HCT116 (cell line): Measurements from ENCODE around the gene SCYGR4. TPM values are rescaled to one million over a fixed set of nuclear protein-coding genes. Genes with fewer than 3 reads are reported as not detected.

Experiments
- ATAC-seq: fragments of 200-7000 bp; cut with Tn5 transposase; 2 replicates; pipeline ENCODE4 v1.9.1; 2020; ENCODE audit warnings: mild to moderate bottlenecking, moderate library complexity
- BruUV-seq: library from RNA; stranded (reverse); fragments of 400-500 nt; replicated peaks from 2 replicates; lab custom pipeline; 2021; lab: Mats Ljungman, UMichigan
- CTCF ChIA-PET: fragments of 300-600 bp; sonication (Branson Sonifier 250); formaldehyde crosslinking; loops from one replicate; lab custom pipeline; 2021; ENCODE audit warnings: antibody characterized with exemption; lab: Charles Lee
- POLR2A ChIA-PET: fragments of 300-600, 350-600 bp; sonication (Branson Sonifier 250); formaldehyde crosslinking; loops from one replicate; lab custom pipeline; 2021; ENCODE audit warnings: antibody characterized with exemption; lab: Charles Lee
- RAD21 ChIA-PET, 2 experiments: fragments of 300-600 bp; sonication (Branson Sonifier 250); formaldehyde crosslinking; loops; one replicate each; lab custom pipeline; 2023; ENCODE audit warnings: low total read pairs in 2 of 2; ENCODE audit not compliant: uncharacterized antibody in 2 of 2, unreplicated experiment in 2 of 2, low non-redundant PET in 1 of 2; lab: Charles Lee
- DNase-seq: peaks from one replicate; pipeline ENCODE4 v3.0.0-alpha.2; 2010; ENCODE audit warnings: low read depth, low spot score
- H2AFZ ChIP-seq: fragments of 200-600 bp; shearing (Covaris generic), sonication (generic); 2 replicates; pipeline ENCODE4 v1.6.1; 2017; ENCODE audit warnings: low read depth, mixed run types, mixed read lengths, antibody characterized with exemption, low read length; ENCODE audit not compliant: poor library complexity, severe bottlenecking
- H3K27ac ChIP-seq: 2 replicates; pipeline ENCODE4 v1.5.1; 2012; ENCODE audit warnings: low read depth, low read length
- H3K27me3 ChIP-seq: fragments of 200-600 bp; sonication (generic); 2 replicates; pipeline ENCODE4 v1.6.1; 2016; ENCODE audit warnings: mixed run types, low read length, mixed read lengths; ENCODE audit not compliant: insufficient read depth
- H3K36me3 ChIP-seq, 2 experiments: fragments of 200-500 bp in 1 of 2; fragments of 200-600 bp in 1 of 2; sonication (Bioruptor generic) in 1 of 2; sonication (generic) in 1 of 2; 2 replicates each; pipeline versions ENCODE4 v1.5.1 to v1.6.1; 2014 to 2016; ENCODE audit warnings: low read length in 2 of 2, inconsistent platforms in 1 of 2, mixed read lengths in 1 of 2, mixed run types in 1 of 2; ENCODE audit not compliant: insufficient read depth in 2 of 2, control insufficient read depth in 1 of 2
- H3K4me1 ChIP-seq, 2 experiments: fragments of 200-600 bp in 1 of 2; sonication (generic) in 1 of 2; 2 replicates each; pipeline versions ENCODE4 v1.5.1 to v1.6.1; 2012 to 2017; ENCODE audit warnings: low read length in 2 of 2, inconsistent platforms in 1 of 2, mild to moderate bottlenecking in 1 of 2, mixed read lengths in 1 of 2, mixed run types in 1 of 2, moderate library complexity in 1 of 2; ENCODE audit not compliant: insufficient read depth in 2 of 2, control insufficient read depth in 1 of 2
- H3K4me2 ChIP-seq: fragments of 200-600 bp; sonication (generic); 2 replicates; pipeline ENCODE4 v1.6.1; 2017; ENCODE audit warnings: mixed run types, low read length, mixed read lengths
- H3K4me3 ChIP-seq, 2 experiments: fragments of 200-600 bp in 1 of 2; sonication (generic) in 1 of 2; replicated peaks in 1 of 2; 2 replicates each; pipeline ENCODE4 v1.5.1; 2011 to 2016; ENCODE audit warnings: low read length in 2 of 2, control low read depth in 1 of 2, low read depth in 1 of 2, mild to moderate bottlenecking in 1 of 2, mixed read lengths in 1 of 2, mixed run types in 1 of 2
- H3K79me2 ChIP-seq: fragments of 200-600 bp; sonication (generic); 2 replicates; pipeline ENCODE4 v1.6.1; 2017; ENCODE audit warnings: mild to moderate bottlenecking, mixed run types, low read length, moderate library complexity, mixed read lengths; ENCODE audit not compliant: insufficient read depth
- H3K9ac ChIP-seq: fragments of 200-600 bp; sonication (generic); 2 replicates; pipeline ENCODE4 v1.6.1; 2016; ENCODE audit warnings: low read length, mixed read lengths
- H3K9me2 ChIP-seq: fragments of 200-600 bp; sonication (generic), shearing (Covaris generic); 2 replicates; pipeline ENCODE4 v1.6.1; 2017; ENCODE audit warnings: mixed run types, mild to moderate bottlenecking, moderate library complexity; ENCODE audit not compliant: insufficient read depth
- H3K9me3 ChIP-seq, 2 experiments: fragments of 200-500 bp in 1 of 2; fragments of 200-600 bp in 1 of 2; sonication (Bioruptor generic) in 1 of 2; sonication (generic) in 1 of 2; 2 replicates each; pipeline ENCODE4 v1.6.1; 2014 to 2017; ENCODE audit warnings: low read length in 2 of 2, mixed read lengths in 2 of 2, inconsistent platforms in 1 of 2, low read depth in 1 of 2, mild to moderate bottlenecking in 1 of 2, mixed run types in 1 of 2, moderate library complexity in 1 of 2; ENCODE audit not compliant: control insufficient read depth in 1 of 2, insufficient read depth in 1 of 2
- H4K20me1 ChIP-seq: fragments of 200-600 bp; sonication (generic), shearing (Covaris generic); 2 replicates; pipeline ENCODE4 v1.6.1; 2017; ENCODE audit warnings: mixed run types, mild to moderate bottlenecking, moderate library complexity; ENCODE audit not compliant: insufficient read depth
- ELF1 ChIP-seq: IDR thresholded peaks from 2 replicates; pipeline ENCODE4 v1.6.1; 2012; ENCODE audit warnings: low read depth, borderline replicate concordance
- EZH2 ChIP-seq: fragments of 200-600 bp; sonication (generic); IDR thresholded peaks from 2 replicates; pipeline ENCODE4 v1.6.1; 2017; ENCODE audit warnings: antibody characterized with exemption, mixed run types
- JUND ChIP-seq: IDR thresholded peaks from 2 replicates; pipeline ENCODE4 v1.6.1; 2012
- POLR2A ChIP-seq: IDR thresholded peaks from 2 replicates; pipeline ENCODE4 v1.7.0; 2011; ENCODE audit warnings: borderline replicate concordance; ENCODE audit not compliant: insufficient read depth, insufficient read length; ENCODE audit errors: extremely low read depth
- POLR2AphosphoS5 ChIP-seq: IDR thresholded peaks from 2 replicates; pipeline ENCODE4 v1.6.1; 2011; ENCODE audit warnings: mild to moderate bottlenecking, low read depth, low read length, moderate library complexity
- RAD21 ChIP-seq: IDR thresholded peaks from 2 replicates; pipeline ENCODE4 v1.6.1; 2012; ENCODE audit warnings: low read depth, mild to moderate bottlenecking
- SIN3A ChIP-seq: IDR thresholded peaks from 2 replicates; pipeline ENCODE4 v1.6.1; 2012; ENCODE audit warnings: low read depth
- SP1 ChIP-seq: IDR thresholded peaks from 2 replicates; pipeline ENCODE4 v1.6.1; 2012; ENCODE audit warnings: low read depth
- SRF ChIP-seq: IDR thresholded peaks from 2 replicates; pipeline ENCODE4 v1.6.1; 2012; ENCODE audit warnings: low read depth
- YY1 ChIP-seq: IDR thresholded peaks from 2 replicates; pipeline ENCODE4 v1.6.1; 2011; ENCODE audit warnings: low read length, low read depth, moderate library complexity, mild to moderate bottlenecking; ENCODE audit not compliant: insufficient replicate concordance; ENCODE audit errors: extremely low read depth
- ZFX ChIP-seq: fragments of 450-650 bp; IDR thresholded peaks from 2 replicates; pipeline ENCODE4 v1.6.1; 2017
- ZNF274 ChIP-seq: fragments of 200-500 bp; sonication (Bioruptor generic); IDR thresholded peaks from 2 replicates; pipeline ENCODE4 v1.6.1; 2014; ENCODE audit warnings: mild to moderate bottlenecking, low read depth, low read length, inconsistent platforms
- intact Hi-C: fragments of 100-400 bp; cut with micrococcal nuclease; formaldehyde crosslinking; loops from 2 replicates; pipeline ENCODE4 v1.10.0; 2022
- total RNA-seq: library from RNA; stranded (reverse); gene quantifications from one replicate; pipeline ENCODE4 v1.2.1, GENCODE V29; 2021; ENCODE audit not compliant: unreplicated experiment
- TF ChIP-seq, protein P1 (sequence below): IDR thresholded peaks from 2 replicates; pipeline ENCODE4 v1.6.1; 2012; ENCODE audit warnings: low read depth
- TF ChIP-seq, protein P2 (sequence below): IDR thresholded peaks from 2 replicates; pipeline ENCODE4 v1.6.1; 2011; ENCODE audit warnings: mild to moderate bottlenecking, low read length, moderate library complexity; ENCODE audit not compliant: insufficient replicate concordance; ENCODE audit errors: extremely low read depth

Gene SCYGR4
- total RNA-seq, 1 experiment from 2014 or later = not detected

DNA sequence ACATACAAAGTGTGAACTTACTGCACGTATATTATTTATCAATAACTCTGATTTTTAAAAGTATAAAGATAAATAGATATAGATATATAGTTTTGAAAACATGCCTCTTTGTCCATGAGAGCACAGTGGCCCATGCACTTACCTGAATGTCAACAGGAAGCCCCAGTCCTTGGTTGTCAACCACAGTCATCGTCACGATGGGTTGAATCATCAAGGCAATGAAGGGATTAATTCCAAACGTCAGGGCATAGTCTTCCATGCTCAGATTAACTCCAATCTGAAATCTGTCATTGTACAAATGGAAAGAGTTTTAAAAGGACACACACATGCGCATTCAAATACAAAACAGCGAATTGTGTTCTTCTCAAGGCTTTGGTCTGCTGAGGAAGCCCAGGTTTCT is 15.5 kb downstream of the SCYGR4 start:
- Histone ChIP-seq H4K20me1 (no peaks in the 10 kb centered on the region), H3K4me2 (no peak overlapping the region), H3K36me3 (no peaks in the 10 kb centered on the region), H2AFZ (no peak overlapping the region), H3K79me2 (no peaks in the 10 kb centered on the region), H3K27me3 (no peaks in the 10 kb centered on the region), H3K4me3 (no peak overlapping the region), H3K9ac (no peak overlapping the region), H3K4me1 (no peaks in the 10 kb centered on the region), H3K9me2 (no peaks in the 10 kb centered on the region), H3K9me3 (no peaks in the 10 kb centered on the region), H3K27ac (no peak overlapping the region)
- POLR2A ChIA-PET = no interaction called here
- ATAC-seq (no peak), DNase-seq (no peak)
- TF ChIP-seq ELF1 (no peak), POLR2A (no peak), YY1 (no peak), POLR2AphosphoS5 (no peak), SP1 (no peak), ZNF274 (no peak)
- RAD21 ChIA-PET = no interaction called here
- BruUV-seq = no TSS peak
- CTCF ChIA-PET = interaction anchor here (1.4 kb wide), 1 partner anchor 133 kb away, joined by 3 read pairs; no protein-coding TSS in a partner anchor
- intact Hi-C loops = no loop called here

DNA sequence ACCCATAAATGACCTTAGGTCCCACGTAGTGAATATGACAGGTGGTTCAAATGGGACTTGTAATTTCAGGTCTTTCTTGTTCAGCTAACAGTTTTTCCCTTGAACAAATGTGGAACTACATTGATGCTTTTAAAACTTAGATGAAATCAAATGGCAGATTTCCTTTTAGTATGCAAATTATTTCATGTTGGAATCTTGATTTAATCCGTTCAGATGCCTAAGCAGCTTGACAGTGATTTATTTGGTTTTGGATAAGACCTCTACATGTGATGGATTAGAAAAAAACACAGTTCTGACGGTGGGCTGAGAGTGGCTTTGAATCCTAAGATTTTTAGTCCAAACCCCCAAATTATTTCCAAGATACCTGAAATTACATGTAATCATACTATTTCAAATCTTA is 16.9 kb downstream of the SCYGR4 start:
- Histone ChIP-seq H3K9me2 (no peaks in the 10 kb centered on the region), H4K20me1 (no peaks in the 10 kb centered on the region), H3K9ac (no peak overlapping the region), H2AFZ (no peak overlapping the region), H3K36me3 (no peaks in the 10 kb centered on the region), H3K27me3 (no peaks in the 10 kb centered on the region), H3K4me2 (no peak overlapping the region), H3K4me3 (no peak overlapping the region), H3K4me1 (no peaks in the 10 kb centered on the region), H3K9me3 (no peaks in the 10 kb centered on the region), H3K27ac (no peak overlapping the region), H3K79me2 (no peaks in the 10 kb centered on the region)
- BruUV-seq = no TSS peak
- intact Hi-C loops = no loop called here
- POLR2A ChIA-PET = no interaction called here
- CTCF ChIA-PET = interaction anchor here (1.2 kb wide), 1 partner anchor 24 kb away, joined by 4 read pairs; no protein-coding TSS in a partner anchor
- no peak for ATAC-seq
- RAD21 ChIA-PET = no interaction called here
- no peak for DNase-seq
- TF ChIP-seq SIN3A = no peak
- TF ChIP-seq ZFX = no peak
- TF ChIP-seq JUND = no peak
- TF ChIP-seq EZH2 = no peak
- no peak for TF ChIP-seq SRF
- no peak for TF ChIP-seq RAD21
- TF ChIP-seq, protein P1, sequence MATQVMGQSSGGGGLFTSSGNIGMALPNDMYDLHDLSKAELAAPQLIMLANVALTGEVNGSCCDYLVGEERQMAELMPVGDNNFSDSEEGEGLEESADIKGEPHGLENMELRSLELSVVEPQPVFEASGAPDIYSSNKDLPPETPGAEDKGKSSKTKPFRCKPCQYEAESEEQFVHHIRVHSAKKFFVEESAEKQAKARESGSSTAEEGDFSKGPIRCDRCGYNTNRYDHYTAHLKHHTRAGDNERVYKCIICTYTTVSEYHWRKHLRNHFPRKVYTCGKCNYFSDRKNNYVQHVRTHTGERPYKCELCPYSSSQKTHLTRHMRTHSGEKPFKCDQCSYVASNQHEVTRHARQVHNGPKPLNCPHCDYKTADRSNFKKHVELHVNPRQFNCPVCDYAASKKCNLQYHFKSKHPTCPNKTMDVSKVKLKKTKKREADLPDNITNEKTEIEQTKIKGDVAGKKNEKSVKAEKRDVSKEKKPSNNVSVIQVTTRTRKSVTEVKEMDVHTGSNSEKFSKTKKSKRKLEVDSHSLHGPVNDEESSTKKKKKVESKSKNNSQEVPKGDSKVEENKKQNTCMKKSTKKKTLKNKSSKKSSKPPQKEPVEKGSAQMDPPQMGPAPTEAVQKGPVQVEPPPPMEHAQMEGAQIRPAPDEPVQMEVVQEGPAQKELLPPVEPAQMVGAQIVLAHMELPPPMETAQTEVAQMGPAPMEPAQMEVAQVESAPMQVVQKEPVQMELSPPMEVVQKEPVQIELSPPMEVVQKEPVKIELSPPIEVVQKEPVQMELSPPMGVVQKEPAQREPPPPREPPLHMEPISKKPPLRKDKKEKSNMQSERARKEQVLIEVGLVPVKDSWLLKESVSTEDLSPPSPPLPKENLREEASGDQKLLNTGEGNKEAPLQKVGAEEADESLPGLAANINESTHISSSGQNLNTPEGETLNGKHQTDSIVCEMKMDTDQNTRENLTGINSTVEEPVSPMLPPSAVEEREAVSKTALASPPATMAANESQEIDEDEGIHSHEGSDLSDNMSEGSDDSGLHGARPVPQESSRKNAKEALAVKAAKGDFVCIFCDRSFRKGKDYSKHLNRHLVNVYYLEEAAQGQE = no peak
- no peak for TF ChIP-seq ZNF274
- TF ChIP-seq, protein P2, sequence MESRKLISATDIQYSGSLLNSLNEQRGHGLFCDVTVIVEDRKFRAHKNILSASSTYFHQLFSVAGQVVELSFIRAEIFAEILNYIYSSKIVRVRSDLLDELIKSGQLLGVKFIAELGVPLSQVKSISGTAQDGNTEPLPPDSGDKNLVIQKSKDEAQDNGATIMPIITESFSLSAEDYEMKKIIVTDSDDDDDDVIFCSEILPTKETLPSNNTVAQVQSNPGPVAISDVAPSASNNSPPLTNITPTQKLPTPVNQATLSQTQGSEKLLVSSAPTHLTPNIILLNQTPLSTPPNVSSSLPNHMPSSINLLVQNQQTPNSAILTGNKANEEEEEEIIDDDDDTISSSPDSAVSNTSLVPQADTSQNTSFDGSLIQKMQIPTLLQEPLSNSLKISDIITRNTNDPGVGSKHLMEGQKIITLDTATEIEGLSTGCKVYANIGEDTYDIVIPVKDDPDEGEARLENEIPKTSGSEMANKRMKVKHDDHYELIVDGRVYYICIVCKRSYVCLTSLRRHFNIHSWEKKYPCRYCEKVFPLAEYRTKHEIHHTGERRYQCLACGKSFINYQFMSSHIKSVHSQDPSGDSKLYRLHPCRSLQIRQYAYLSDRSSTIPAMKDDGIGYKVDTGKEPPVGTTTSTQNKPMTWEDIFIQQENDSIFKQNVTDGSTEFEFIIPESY = no peak
- TF ChIP-seq SP1 = no peak
